Retinal pigment epithelial cell (primary cell): ENCODE measurements around the gene IRS1.

Experiments used
- DNase-seq: peaks from one replicate; pipeline ENCODE4 v3.0.0-alpha.2; 2010; ENCODE audit warnings: low read depth
- H3K4me3 ChIP-seq: 2 replicates; pipeline ENCODE4 v1.5.1; 2011; ENCODE audit warnings: mild to moderate bottlenecking, low read length, control low read depth, moderate library complexity
- CTCF ChIP-seq: conservative IDR thresholded peaks from 2 replicates; pipeline ENCODE4 v1.5.1; 2011; ENCODE audit warnings: low read depth, low read length, control low read depth, inconsistent platforms

IRS1 gene

GRCh38 chr2:226754821-226755604 lies 44.6 kb downstream of the IRS1 start:
- DNase-seq: no peak
- TF ChIP-seq CTCF: no peak
- H3K4me3 ChIP-seq: no peak overlapping the region

DNA sequence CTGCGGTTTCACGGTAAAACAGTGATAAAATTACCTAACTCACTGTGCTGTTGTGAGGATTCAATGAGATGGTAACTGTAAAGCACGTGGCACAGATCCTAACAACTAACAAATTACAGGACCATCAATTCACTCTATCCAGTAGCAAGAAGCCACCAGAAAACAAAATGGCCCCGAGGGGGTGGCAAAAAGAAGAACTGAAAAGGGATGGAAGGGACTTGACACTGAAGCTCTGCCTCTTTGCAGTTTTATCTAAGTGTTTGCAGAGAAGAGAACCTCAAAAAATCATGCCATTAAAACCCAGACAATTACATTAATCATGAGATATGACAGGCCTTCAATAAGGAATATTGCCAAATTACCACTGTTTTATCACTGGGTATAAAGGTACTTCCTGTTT lies 46.7 kb downstream of the IRS1 start:
- DNase-seq: no peak
- H3K4me3 ChIP-seq: no peak overlapping the region
- no peak for TF ChIP-seq CTCF

DNA sequence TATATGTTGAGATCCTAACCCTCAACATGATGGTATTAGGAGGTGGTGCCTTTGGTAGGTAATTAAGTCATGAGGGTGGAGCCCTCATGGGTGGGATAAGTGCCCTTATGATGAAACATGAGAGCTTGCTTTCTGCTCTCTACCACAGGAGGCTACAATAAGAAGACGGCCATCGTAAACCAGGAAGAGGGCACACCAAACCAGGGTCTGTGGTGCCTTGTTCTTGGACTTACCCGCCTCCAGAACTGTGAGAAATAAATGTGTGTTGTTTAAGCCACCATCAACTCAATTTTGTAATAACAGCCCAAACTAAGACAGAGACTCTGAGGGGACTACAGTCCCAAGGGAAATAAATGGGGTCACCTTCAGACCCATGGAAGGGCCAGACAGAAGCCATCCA lies 52.3 kb downstream of the IRS1 start:
- no peak overlapping the region for H3K4me3 ChIP-seq
- no peak for DNase-seq
- no peak for TF ChIP-seq CTCF

DNA sequence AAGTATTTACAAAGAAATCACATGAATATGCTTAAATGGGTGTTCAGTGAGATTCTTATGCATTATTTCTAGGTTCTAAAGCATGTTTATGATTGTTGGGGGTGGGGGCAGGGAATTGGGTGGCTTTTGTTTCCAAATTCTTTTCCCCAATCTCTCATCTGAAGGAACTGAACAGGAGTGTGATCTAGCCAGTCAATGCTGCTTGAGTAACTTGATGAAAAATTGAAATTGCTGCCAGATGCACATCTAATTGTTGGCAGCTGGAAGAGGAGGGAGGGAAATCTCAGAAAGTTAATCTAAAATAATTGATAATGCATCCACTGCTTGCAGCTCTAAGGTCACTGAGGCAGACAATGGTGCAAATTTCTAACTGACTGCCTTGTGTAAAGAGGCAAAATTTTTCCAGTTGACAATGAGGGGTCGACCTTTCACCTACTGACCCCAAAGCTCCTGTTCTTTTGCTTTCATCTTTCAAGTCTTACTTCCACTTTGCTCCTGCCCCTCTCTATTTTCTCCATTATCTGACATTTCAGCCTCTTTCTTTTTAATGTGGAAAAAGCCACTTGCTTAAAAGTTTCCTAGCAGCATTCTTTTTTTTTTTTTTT lies 53.3 kb downstream of the IRS1 start:
- no peak overlapping the region for H3K4me3 ChIP-seq
- DNase-seq: no peak
- TF ChIP-seq CTCF: no peak

GRCh38 chr2:226743915-226744314 lies 55.7 kb downstream of the IRS1 start:
- no peak overlapping the region for H3K4me3 ChIP-seq
- no peak for DNase-seq
- no peak for TF ChIP-seq CTCF

DNA sequence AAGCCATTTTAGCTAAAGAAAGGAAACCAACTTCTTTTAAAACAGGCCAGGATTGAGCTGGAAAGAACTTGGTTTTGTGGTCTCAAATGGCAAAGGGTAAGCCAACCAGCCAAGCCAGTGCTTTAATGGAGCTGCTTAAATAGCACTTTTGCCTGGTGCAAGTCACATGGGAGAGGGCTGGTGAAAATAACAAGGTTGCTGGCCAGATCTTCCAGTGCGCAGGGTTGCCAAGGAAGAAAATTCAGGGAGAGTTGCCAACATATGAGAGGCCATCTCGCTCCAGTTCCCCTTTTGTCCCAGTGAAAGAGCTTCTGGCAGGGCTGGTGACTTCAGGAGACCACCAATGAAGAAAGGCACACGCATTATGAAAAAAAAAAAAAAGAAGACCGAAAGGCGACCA lies 57.3 kb downstream of the IRS1 start:
- no peak for DNase-seq
- no peak overlapping the region for H3K4me3 ChIP-seq
- no peak for TF ChIP-seq CTCF
